ENCODE measurements around the gene SLC35F1.

DNA sequence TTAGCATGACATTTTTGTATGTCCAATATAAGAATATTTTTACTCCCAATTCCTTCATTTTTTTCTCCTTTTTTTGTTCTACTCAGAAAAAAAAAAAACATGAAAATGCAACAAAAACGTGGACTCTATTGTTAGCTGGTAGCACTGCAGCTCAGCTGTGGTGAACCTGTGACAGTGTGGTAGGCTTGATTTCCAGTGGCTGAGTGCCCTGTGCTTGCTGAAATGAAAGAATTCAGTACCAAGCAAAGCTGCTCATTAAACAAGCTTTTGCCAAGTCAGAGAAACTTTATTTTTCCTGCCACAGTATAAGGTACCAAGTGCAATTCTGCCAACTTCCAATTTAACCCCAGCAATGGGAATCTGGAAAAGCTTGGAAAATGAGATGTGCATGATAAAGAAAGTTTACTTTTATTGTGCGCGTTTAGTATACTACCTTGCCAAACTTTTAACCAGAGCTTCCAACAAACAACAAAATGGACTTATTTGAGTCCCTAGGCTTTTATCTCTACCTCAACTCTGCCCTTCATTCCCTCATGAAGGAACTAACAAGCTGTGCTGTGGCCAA lies 215.2 kb downstream of the SLC35F1 start:
- TF ChIP-seq, protein P1, sequence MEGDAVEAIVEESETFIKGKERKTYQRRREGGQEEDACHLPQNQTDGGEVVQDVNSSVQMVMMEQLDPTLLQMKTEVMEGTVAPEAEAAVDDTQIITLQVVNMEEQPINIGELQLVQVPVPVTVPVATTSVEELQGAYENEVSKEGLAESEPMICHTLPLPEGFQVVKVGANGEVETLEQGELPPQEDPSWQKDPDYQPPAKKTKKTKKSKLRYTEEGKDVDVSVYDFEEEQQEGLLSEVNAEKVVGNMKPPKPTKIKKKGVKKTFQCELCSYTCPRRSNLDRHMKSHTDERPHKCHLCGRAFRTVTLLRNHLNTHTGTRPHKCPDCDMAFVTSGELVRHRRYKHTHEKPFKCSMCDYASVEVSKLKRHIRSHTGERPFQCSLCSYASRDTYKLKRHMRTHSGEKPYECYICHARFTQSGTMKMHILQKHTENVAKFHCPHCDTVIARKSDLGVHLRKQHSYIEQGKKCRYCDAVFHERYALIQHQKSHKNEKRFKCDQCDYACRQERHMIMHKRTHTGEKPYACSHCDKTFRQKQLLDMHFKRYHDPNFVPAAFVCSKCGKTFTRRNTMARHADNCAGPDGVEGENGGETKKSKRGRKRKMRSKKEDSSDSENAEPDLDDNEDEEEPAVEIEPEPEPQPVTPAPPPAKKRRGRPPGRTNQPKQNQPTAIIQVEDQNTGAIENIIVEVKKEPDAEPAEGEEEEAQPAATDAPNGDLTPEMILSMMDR (IDR thresholded peaks at IDR 0.05; ENCODE audit: borderline replicate concordance, extremely low read depth, low read length, poor library complexity, severe bottlenecking) = no peak
- no peak for TF ChIP-seq EZH2 (IDR thresholded peaks at IDR 0.05; ENCODE audit: borderline replicate concordance, low read depth, low read length, severe bottlenecking)
